Stimulated activated CD4-positive, alpha-beta T cell treated with anti-CD3 and anti-CD28 coated beads, Interleukin-1b, Interleukin-23, amount 100 ng/mL, for 24 hours (primary cell): ENCODE measurements around the gene SNAP91.
"Not testable (repeated sequence)": the region's sequence is repeated elsewhere in the genome, so short reads cannot be mapped to it uniquely, and the experiment has no call there.

ENCODE experiments used
- DNase-seq, 4 experiments: peaks; one replicate each; pipeline ENCODE4 v3.0.0-alpha.2; 2020; ENCODE audit warnings: low read depth in 4 of 4, low spot score in 1 of 4

SNAP91 gene

GRCh38 chr6:83629908-83630307, 79.0 kb downstream of the SNAP91 start:
- DNase-seq: not testable (repeated sequence)

DNA sequence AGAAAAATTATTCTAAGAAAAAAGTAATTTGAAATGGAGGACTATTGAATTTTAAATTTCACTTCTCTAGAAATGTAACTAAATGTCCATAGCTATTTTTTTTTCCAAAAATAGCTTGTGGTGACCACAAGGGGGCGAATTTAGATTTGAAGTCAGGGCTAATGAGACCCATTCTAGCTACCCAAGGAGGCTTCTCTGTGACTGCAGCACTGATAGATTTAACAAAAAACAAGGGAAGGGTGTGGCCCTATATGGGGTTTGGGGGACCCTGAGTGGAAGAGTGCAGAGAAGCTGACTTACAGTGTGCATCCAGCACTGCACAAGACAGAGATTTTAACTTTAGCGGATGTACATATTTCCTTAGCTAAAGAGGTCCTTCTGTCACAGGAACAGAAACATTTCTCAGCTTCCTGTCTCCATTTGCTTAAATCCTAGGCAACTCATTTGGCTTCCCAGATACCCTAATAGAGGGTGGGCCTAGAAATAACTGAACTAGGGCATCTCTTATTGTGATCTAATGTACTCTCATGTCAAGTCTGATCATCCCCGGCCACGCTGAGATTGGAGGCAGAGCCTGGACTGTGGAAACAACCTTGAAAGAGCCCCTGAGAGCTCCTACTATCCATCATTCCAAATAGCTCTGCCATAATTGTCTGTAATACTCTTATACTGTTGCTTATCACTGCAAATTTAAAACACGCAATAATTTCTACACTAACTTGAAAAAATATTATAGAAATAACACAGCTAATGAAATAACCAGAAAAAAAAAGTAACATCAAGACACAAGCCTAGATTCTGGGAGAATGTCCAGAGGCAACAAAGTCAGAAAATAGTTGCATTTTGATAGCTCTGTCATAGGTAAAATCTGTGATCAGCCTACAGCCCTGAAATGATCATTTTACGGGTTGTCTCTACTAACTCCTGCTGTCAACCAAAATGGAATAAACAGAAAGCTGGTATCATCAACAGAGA, 93.6 kb downstream of the SNAP91 start:
- DNase-seq: no peak

GRCh38 chr6:83613378-83613777, 95.5 kb downstream of the SNAP91 start:
- DNase-seq: no peak

GRCh38 chr6:83609248-83609647, 99.7 kb downstream of the SNAP91 start:
- no peak for DNase-seq

- DNase-seq: no peak
Observed at GRCh38 chr6:83605517-83605916, 103.4 kb downstream of the SNAP91 start.

DNA sequence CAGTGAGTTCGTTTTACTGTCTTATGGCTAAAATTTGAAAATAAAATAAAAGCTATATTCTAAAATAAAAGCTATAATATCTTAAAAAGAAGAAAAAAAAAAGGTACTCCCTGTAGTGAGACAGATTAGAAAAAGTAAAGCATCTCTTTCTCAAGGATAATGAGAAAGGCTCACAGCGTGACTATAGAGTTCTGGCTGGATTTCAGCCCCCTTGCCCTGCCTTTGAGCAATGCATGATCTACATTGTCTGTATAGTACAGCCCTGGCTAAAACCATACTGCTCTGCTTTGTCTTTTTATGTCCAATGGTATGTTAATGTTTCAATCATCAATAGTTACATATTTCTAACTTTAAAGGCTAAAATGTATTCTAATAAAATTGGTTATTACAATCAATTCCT, 105.3 kb downstream of the SNAP91 start:
- no peak for DNase-seq

GRCh38 chr6:83601119-83601518, 107.8 kb downstream of the SNAP91 start:
- no peak for DNase-seq

GRCh38 chr6:83600459-83600858, 108.4 kb downstream of the SNAP91 start:
- DNase-seq: no peak

DNA sequence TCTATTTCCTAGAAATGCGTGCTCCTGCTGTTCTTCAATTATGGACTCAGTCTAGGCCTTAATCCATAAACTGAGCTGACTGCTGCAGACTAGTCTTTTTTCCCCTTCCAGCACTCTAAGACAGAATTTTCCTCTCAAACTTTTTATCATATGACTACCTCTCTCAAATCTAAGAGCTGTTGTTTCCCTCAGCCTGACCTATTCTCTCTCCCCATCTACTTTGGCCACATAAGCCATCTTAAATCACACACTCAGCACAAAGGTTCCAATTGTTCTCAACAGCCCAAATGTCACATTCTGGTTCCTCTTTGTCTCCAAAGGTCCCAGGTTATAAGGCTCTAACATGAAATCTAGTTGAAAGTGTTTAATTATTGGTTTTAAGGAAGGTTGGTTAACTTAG, 111.4 kb downstream of the SNAP91 start:
- no peak for DNase-seq

GRCh38 chr6:83597051-83597450, 111.8 kb downstream of the SNAP91 start:
- no peak for DNase-seq

DNA sequence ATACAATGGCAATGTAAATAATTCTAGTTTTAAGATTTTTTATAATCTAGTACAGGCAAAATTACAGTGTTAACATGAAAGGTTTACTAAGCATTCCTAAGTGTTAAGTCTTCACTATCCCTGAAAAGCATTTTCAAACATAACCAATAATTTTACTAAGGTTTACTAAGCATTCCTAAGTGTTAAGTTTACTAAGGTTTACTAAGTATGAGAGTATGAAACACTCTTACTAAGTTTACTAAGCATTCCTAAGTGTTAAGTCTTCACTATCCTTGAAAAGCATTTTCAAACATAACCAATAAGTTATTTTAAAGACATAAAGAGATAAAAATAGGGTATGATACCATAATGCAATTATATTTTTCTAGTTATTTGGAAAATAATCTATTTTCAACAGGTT, 114.0 kb downstream of the SNAP91 start:
- DNase-seq: no peak

DNA sequence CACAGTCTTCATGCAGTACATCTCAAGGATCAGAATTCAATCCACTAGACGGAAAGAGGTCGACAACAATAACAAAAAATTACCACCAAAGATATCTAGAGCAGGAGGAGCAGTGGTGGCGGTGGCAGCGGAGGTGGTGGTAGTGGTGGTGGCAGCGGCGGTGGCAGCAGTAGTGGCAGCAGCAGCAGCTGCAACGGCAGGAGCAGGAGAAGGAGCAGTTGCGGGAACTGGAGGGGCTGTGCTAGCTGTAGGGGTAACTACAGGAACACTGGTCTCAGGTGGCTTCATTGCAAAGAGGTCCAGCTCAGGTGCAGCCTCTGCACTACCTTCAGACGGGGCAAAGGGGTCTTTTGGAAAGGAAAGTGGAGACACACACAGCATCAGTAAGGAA, 115.5 kb downstream of the SNAP91 start:
- DNase-seq: no peak

DNA sequence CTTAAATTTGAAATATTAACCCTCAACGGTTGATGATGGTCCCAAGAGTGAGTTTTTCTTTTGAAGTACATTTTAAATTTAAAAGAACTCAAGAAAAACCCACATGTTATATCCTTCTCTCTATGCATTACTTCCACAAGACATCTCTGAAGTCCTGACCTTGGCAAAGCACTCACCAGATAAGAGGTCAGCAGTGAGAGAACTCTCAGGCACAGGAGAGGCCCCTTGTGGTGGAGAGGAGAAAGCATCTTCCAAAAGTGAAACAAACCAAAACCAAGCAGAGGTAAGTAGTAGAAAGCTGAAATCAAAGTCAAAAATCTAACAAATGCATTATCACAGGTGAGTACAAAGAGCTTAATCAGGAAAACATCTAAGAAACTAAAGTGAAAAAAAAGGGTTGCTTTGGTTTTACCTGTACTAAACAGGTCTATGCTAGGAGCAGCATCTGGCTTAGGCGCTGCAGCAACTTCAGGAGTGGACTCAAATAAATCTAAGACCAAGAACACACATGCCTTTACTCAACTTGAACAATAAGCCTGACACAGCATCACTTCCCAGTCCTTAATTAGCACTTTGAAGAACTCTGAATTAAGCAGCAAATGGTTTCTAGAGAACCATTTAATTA, 116.0 kb downstream of the SNAP91 start:
- DNase-seq: no peak

DNA sequence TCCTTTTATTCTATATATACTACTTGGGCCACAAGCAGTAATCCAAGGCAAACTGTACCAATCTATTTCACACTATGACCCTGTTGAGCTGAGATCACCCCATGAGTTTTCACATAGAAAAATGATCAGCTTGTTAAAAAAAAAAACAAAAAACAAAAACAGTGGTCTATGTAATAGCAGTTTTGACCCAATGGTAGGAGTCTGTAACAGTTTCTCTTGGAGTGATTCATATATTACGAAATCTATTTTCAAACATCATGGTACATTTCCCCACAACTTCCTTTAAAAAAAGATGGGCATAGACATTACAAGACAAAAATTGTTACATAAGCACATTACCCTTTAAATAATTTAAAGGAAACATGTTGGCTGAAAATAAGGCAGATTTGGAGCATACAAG, 118.5 kb downstream of the SNAP91 start:
- no peak for DNase-seq

DNA sequence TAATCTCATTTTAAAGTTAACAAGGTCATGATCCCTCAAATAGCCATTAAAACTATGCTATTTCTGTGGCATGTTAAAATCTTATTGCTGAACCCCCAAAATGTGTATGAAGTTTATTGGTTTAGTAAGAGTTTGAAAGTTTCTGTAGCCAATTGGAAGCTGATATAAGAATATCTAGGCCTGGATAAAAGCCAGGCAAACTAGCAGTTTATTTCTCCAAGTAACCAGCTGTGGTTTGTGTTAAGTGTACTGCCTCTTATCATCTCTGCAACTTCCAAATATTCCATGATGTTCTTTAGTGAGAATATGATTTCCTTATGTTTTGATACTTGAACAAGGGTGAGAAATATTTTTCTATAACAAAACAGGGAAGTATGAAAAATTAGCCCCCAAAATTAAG, 119.8 kb downstream of the SNAP91 start:
- no peak for DNase-seq

DNA sequence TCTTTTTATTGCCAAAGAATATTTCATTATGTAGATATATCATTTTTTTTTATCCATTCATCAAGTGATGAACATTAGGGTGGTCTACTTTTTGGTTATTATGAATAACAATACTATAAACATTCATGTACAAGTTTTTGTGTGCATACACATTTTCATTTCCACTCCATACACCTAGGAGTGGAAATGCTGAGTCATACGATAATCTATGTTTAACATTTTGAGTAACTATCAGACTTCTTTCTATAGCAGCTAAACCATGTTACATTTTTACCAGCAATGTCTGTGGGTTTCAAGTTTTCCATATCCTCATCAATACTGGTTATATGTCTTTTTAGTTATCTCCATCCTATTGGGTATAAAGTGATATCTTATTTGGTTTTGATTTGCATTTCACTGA, 130.8 kb downstream of the SNAP91 start:
- no peak for DNase-seq

DNA sequence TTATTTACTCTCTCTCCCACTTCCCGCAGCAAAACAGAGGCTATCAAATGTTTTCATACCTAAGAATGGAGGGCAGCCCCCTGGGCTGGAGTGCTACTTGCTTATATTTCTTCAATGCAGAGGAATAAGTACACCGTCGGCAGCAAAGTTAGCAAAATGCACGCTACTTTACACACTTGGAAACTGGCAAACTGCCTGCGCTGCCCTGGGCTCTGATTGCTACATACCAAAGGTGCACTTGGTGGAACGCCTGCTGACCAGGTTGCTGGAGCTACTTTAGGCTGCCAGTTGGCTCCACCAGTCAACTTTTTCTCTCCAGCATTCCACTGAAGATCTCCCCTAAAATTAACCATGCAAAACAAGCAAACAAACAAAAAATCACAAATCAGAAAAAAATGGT, 134.1 kb downstream of the SNAP91 start:
- DNase-seq: no peak

- not testable (repeated sequence) for DNase-seq
Observed at GRCh38 chr6:83571663-83572185, 137.2 kb downstream of the SNAP91 start.

- DNase-seq: no peak
Observed at GRCh38 chr6:83558975-83559374, 149.9 kb downstream of the SNAP91 start.

DNA sequence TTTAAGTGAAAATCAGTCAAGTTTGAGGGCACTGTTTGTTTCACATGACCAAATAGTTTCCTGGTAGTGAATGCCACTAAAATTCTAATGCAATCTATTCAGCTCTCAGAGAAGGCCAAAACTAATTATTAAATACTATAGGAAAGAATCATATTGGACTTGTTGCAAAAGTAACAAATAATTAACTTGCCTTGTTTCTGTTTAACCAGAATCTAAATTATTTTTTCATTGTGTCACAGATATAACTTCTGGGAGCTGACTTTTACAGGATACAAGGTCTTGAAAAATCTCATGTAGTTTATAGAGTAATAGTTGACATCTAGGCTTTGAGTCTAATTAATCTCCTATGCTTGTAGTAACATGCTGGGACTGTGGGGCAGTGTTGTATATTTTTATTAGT, 152.0 kb downstream of the SNAP91 start:
- DNase-seq: no peak

DNA sequence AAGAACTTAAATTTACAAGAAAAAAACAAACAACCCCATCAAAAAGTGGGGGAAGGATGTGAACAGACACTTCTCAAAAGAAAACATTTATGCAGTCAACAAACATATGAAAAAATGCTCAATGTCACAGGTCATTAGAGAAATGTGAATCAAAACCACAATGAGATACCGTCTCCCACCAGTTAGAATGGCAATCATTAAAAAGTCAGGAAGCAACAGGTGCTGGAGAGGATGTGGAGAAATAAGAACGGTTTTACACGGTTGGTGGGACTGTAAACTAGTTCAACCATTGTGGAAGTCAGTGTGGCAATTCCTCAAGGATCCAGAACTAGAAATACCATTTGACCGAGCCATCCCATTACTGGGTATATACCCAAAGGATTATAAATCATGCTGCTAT, 157.2 kb downstream of the SNAP91 start:
- not testable (repeated sequence) for DNase-seq

GRCh38 chr6:83550482-83550881, 158.4 kb downstream of the SNAP91 start:
- DNase-seq: not testable (repeated sequence)
